Measurements from ENCODE around the gene ZDHHC14. TPM values are rescaled to one million over a fixed set of nuclear protein-coding genes. Genes with fewer than 3 reads are reported as not detected.
A peak's percentile ranks its signal among the peaks of the same experiment; 100 is the strongest.

Gene ZDHHC14
- total and polyA plus RNA-seq, 8 donors, result 3.4 to 25.7 (median 7.4) TPM

DNA sequence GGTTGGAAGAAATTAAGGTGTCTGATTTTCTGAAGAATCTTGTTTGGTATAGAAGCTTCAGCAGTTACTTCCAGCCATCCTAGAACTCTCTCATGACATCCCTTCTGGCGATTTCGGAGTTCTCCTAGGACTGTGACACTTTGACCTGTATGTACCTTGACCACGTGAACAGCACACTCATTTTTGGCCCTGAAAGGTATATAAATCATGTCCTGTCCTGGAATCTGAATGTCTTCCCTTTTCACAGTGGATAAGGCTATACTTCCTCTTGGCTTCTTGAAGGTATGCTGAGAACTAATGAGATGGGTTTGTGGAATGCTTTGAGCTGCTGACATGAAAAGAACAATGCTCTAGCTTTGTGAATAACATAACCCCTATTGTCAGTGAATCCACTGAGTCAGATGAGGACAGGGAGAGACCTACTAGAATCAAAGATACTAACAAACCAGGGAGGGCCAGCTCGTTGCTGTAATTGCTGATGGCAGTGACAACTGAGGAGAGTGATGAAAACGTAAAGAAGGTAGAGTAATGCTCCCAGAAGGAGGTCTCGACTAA lies 6.0 kb upstream of the ZDHHC14 start:
- no peak overlapping the region for H3K27ac ChIP-seq
- intact Hi-C loops (cut with DNase I; ENCODE audit: low total_unique reads), result no loop called here
- H3K4me1 ChIP-seq, result peaks cover 0 to 8% (median 6%) of the 10 kb centered on the region in 4 donors
- H3K9me3 ChIP-seq, result no peaks in the 10 kb centered on the region
- TF ChIP-seq POLR2AphosphoS5 (IDR thresholded peaks at IDR 0.05), result no peak
- no peak for TF ChIP-seq EP300 (IDR thresholded peaks at IDR 0.05)
- no peak for TF ChIP-seq POLR2A (IDR thresholded peaks at IDR 0.05)
- TF ChIP-seq, protein P1, sequence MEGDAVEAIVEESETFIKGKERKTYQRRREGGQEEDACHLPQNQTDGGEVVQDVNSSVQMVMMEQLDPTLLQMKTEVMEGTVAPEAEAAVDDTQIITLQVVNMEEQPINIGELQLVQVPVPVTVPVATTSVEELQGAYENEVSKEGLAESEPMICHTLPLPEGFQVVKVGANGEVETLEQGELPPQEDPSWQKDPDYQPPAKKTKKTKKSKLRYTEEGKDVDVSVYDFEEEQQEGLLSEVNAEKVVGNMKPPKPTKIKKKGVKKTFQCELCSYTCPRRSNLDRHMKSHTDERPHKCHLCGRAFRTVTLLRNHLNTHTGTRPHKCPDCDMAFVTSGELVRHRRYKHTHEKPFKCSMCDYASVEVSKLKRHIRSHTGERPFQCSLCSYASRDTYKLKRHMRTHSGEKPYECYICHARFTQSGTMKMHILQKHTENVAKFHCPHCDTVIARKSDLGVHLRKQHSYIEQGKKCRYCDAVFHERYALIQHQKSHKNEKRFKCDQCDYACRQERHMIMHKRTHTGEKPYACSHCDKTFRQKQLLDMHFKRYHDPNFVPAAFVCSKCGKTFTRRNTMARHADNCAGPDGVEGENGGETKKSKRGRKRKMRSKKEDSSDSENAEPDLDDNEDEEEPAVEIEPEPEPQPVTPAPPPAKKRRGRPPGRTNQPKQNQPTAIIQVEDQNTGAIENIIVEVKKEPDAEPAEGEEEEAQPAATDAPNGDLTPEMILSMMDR (IDR thresholded peaks at IDR 0.05), result no peak
- H3K36me3 ChIP-seq, result no peaks in the 10 kb centered on the region
- DNase-seq, result no peak
- WGBS, 5 donors, result 61 to 72% (median 64%) methylated on average over 6 of the region's 6 CpGs
- no peak overlapping the region for H3K4me3 ChIP-seq
- H3K27me3 ChIP-seq, result no peaks in the 10 kb centered on the region

DNA sequence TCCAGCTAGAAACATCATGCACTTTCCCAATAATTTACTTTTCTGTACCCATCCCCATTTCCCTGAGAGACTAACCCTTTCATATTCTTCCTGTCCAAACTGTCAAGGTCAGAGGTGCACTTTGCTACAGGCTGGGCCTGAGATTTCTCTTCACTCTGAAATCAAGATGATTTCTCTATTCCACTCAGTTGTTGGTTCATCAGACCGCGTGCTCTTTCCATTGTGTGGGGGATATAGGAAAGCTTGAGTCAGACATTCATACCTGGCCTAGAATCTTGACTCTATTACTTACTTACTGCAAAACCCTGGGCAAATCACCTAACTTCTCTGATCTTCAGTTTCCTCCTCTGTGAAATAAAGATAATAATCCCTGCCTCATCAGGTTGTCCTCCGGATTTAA lies 4.7 kb upstream of the ZDHHC14 start:
- intact Hi-C loops (cut with DNase I; ENCODE audit: low total_unique reads), result no loop called here
- Histone ChIP-seq H3K4me1 (peaks cover 0 to 8% (median 6%) of the 10 kb centered on the region in 4 donors), H3K27me3 (no peaks in the 10 kb centered on the region), H3K4me3 (no peak overlapping the region), H3K9me3 (no peaks in the 10 kb centered on the region), H3K36me3 (no peaks in the 10 kb centered on the region), H3K27ac (no peak overlapping the region)
- TF ChIP-seq POLR2AphosphoS5 (IDR thresholded peaks at IDR 0.05) (no peak), POLR2A (IDR thresholded peaks at IDR 0.05) (no peak), EP300 (IDR thresholded peaks at IDR 0.05) (no peak)
- TF ChIP-seq, protein P1 (IDR thresholded peaks at IDR 0.05), result no peak
- 91 to 100% (median 97%) methylated on average over 3 of the region's 3 CpGs for WGBS, 5 donors
- no peak for DNase-seq

DNA sequence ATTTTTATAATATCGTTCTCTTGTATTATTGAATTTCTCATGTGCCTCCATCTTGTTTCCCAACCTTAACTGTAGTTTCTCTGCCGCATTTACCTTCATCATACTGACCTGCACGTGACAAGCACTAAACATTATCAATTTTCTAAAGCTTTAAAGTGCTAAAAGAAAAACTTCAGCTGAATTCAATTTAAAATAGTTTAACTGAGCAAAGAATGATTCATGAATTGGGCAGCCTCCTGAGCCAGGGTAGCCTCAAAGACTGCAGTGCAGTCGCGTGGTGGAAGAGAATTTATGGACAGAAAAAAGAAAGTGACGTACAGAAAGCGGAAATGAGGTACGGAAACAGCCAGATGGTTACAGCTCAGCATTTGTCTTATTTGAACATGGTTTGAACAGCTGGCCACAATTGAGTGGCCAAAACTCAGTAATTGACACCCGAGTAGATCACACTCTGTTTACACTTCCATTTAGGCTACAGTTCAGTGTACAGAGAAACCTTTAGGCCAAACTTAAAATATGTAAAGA lies 4.2 kb upstream of the ZDHHC14 start:
- H3K27ac ChIP-seq, result no peak overlapping the region
- intact Hi-C loops (cut with DNase I; ENCODE audit: low total_unique reads), result no loop called here
- TF ChIP-seq POLR2AphosphoS5 (IDR thresholded peaks at IDR 0.05) (no peak), POLR2A (IDR thresholded peaks at IDR 0.05) (no peak), EP300 (IDR thresholded peaks at IDR 0.05) (no peak)
- TF ChIP-seq, protein P1 (IDR thresholded peaks at IDR 0.05), result no peak
- H3K27me3 ChIP-seq, result no peaks in the 10 kb centered on the region
- H3K36me3 ChIP-seq, result no peaks in the 10 kb centered on the region
- DNase-seq, result peak in 1 of 2 donors; percentile 44
- H3K4me1 ChIP-seq, result peaks cover 0 to 8% (median 6%) of the 10 kb centered on the region in 4 donors
- no peak overlapping the region for H3K4me3 ChIP-seq
- no peaks in the 10 kb centered on the region for H3K9me3 ChIP-seq
- WGBS, 5 donors, result 66 to 80% (median 79%) methylated on average over 9 of the region's 9 CpGs

DNA sequence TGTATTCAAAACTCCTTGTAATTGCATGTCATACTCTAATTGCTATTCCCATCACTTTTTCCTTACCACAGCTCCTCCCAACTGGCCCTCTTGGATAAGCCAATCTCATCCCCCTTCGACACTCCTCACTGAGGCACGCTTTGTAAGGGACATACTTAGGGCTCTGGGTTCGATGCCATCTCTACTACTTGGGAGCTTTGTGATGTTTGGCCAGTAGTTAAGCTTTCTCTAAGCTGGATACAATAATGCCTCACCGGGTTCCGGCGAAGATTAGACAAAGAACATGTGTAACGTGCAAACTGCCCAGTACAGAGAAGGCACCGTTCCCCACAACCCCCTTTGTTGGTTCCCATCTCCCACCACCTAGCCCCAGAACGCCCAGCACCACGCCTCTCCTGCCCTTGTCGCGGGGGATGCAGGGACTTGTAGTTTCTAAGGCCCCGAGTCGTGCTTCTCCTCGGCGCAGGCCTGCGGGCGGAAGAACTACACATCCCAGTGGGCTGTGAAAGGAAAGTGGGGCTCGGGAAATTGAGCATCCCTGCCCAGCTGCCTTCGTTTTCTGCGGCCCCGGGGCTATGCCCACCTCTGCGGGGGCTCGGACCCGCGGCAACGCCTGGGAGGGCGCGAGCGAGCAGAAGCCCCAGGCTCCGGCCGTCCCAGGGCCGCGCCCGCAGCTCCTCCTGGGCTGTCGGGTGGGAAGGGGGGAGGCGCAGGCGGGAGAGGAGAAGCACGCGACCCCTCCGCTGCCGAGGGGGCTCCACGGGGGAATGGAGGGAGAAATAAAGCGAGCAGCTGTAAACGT lies 1.1 kb upstream of the ZDHHC14 start:
- TF ChIP-seq POLR2AphosphoS5 (IDR thresholded peaks at IDR 0.05), result peak; percentile 6 to 47 (median 32)
- TF ChIP-seq POLR2A (IDR thresholded peaks at IDR 0.05), result no peak
- TF ChIP-seq, protein P1 (IDR thresholded peaks at IDR 0.05), result peak in 1 of 7 experiments; percentile 5
- H3K4me3 ChIP-seq, result peak overlapping the region; percentile 99 to 100 (median 99)
- peaks cover 9 to 33% (median 22%) of the 10 kb centered on the region in 4 donors for H3K4me1 ChIP-seq
- intact Hi-C loops (cut with DNase I; ENCODE audit: low total_unique reads), result no loop called here
- H3K36me3 ChIP-seq, result no peaks in the 10 kb centered on the region
- WGBS, 5 donors, result 0 to 1% (median 1%) methylated on average over 40 to 45 of the region's 45 CpGs
- peak overlapping the region; percentile 94 to 99 (median 97) for H3K27ac ChIP-seq
- peak; percentile 91 to 97 for DNase-seq
- no peaks in the 10 kb centered on the region for H3K9me3 ChIP-seq
- no peaks in the 10 kb centered on the region for H3K27me3 ChIP-seq
